ENCODE results near the gene KCNK7. TPM values are rescaled to one million over a fixed set of nuclear protein-coding genes. Genes with fewer than 3 reads are reported as not detected.

KCNK7 gene
- total RNA-seq, 1 experiment from 2014 or later, result 0.61 TPM

DNA sequence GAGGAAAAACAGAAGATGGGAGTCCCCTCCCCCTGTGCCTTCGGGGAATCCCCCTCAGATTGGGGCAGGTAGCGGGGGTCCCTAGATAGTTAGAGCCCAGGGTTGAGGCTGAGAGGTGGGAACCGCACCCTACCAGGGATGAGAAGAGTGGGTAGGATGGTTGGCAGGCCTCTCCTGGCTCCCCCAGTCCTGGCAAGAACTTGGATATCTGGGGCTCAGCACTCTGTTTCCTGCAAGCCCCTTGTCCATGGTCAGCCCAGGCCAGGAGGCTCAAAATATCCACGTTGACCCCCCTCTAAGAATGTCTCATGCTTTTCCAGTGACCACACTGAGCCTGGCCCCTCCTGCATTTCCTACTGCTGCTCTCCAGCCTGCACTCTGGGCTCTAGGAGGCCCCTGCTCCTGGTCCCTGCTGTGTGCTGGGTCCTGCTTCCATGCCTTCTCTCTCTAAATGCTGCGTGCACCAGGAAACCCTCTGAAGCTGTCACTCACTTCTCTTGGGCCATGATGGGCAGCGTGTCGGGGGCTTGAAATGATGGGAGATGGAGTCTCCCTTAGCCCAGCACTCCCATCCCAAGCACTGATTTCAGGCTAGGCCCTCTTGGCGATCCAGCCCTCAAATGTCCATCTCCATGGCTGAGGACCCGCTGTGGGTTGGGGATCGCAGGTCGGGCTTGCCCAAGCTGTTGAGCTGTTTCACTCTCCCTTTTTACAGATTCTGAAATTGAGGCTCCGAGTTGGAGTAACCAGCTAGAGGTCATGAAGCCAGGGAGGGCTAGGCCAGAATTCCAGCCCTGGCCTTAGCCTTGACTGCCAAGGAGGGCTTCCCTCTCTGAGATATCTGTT, 16.4 kb upstream of the KCNK7 start:
- Histone ChIP-seq H3K9me2 (ENCODE audit: insufficient read depth) (no peaks in the 10 kb centered on the region), H3K4me2 (ENCODE audit: low read length) (peak overlapping the region; percentile 67), H3K27ac (ENCODE audit: low read depth, low read length) (no peak overlapping the region; the same call in 1 of the 2 replicates), H2AFZ (ENCODE audit: low read depth, low read length, poor library complexity, severe bottlenecking) (no peak overlapping the region), H3K4me1 (ENCODE audit: control insufficient read depth in 1 of 2, insufficient read depth in 2 of 2, low read length in 2 of 2) (peaks cover 11 to 60% of the 10 kb centered on the region in 2 experiments), H3K36me3 (ENCODE audit: control insufficient read depth in 1 of 2, insufficient read depth in 2 of 2, low read length in 2 of 2) (peaks cover 0 to 6% of the 10 kb centered on the region in 2 experiments; a peak in 2 of 4 replicates), H4K20me1 (ENCODE audit: insufficient read depth) (no peaks in the 10 kb centered on the region), H3K79me2 (ENCODE audit: insufficient read depth, low read length) (peaks cover 60% of the 10 kb centered on the region), H3K9ac (ENCODE audit: low read length) (0 out of 2 replicates have a peak overlapping the region, but pooled peaks have one; percentile 84), H3K4me3 (replicated peaks in 1 of 2; ENCODE audit: low read depth in 1 of 2, low read length in 2 of 2) (no peak overlapping the region), H3K9me3 (ENCODE audit: control insufficient read depth in 1 of 2, insufficient read depth in 1 of 2, low read depth in 1 of 2, low read length in 2 of 2) (no peaks in the 10 kb centered on the region), H3K27me3 (ENCODE audit: insufficient read depth, low read length) (no peaks in the 10 kb centered on the region)
- ChIA-PET POLR2A (no interaction called here), CTCF (no interaction called here), RAD21 (ENCODE audit: low non-redundant PET in 1 of 2, low total read pairs in 2 of 2, uncharacterized antibody in 2 of 2, unreplicated experiment in 2 of 2) (no interaction called here)
- TF ChIP-seq, protein P1, sequence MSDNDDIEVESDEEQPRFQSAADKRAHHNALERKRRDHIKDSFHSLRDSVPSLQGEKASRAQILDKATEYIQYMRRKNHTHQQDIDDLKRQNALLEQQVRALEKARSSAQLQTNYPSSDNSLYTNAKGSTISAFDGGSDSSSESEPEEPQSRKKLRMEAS (IDR thresholded peaks at IDR 0.05), result no peak
- TF ChIP-seq CBX3 (IDR thresholded peaks at IDR 0.05; ENCODE audit: low read depth), result no peak
- TF ChIP-seq YY1 (IDR thresholded peaks at IDR 0.05; ENCODE audit: extremely low read depth, insufficient replicate concordance, low read depth, low read length), result no peak
- no peak for TF ChIP-seq CEBPB (IDR thresholded peaks at IDR 0.05; ENCODE audit: low read depth)
- TF ChIP-seq SIN3A (IDR thresholded peaks at IDR 0.05; ENCODE audit: low read depth), result no peak
- no peak for DNase-seq (ENCODE audit: low read depth, low spot score)
- no TSS peak for BruUV-seq (replicated peaks)
- ATAC-seq, result no peak
- intact Hi-C loops (cut with micrococcal nuclease), result no loop called here

DNA sequence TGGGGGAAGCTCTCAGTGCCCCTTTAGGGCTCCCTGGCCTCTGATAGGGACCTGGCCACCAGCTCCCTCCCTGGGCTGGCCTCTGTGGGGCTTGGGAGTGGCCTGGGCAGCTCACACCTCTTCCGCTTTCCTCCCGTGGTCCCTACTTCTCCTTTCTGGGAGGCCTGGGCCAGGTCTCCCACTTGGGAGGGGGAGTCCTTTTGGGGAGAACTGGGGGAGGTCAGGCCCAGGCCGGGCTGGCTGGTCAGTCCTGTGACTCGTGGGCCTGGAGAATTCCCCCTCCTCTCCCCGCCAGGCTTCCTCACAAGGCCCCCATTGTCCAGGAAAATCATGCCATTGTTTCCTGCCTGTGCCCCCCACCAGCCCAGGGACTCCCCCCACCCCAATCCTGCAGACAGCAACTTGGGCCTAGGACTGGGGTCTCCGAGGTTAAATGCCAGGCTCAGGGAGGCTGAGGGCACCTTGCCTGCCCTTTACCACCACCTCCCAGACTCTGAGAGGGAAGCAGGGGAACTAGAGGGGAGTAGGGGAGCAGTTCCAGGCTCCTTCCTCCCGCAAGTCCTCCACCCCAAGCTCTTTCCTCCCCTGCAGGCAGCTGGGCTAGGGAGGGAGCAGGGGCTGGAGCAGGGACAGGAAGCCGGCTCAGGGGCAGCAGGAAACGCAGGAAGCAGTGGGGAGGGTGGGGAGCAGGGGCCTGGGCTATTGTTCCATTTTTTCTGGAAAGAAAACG, 15.6 kb upstream of the KCNK7 start:
- H3K9ac ChIP-seq (ENCODE audit: low read length), result no peak overlapping the region
- ChIA-PET POLR2A (no interaction called here), RAD21 (ENCODE audit: low non-redundant PET in 1 of 2, low total read pairs in 2 of 2, uncharacterized antibody in 2 of 2, unreplicated experiment in 2 of 2) (no interaction called here), CTCF (no interaction called here)
- H3K36me3 ChIP-seq (ENCODE audit: control insufficient read depth in 1 of 2, insufficient read depth in 2 of 2, low read length in 2 of 2), result peaks cover 0 to 8% of the 10 kb centered on the region in 2 experiments; a peak in 2 of 4 replicates
- intact Hi-C loops (cut with micrococcal nuclease), result no loop called here
- H3K4me3 ChIP-seq (replicated peaks in 1 of 2; ENCODE audit: low read depth in 1 of 2, low read length in 2 of 2), result no peak overlapping the region
- BruUV-seq (replicated peaks), result no TSS peak
- no peak overlapping the region for H3K27ac ChIP-seq (ENCODE audit: low read depth, low read length)
- H3K4me2 ChIP-seq (ENCODE audit: low read length), result no peak overlapping the region
- H3K27me3 ChIP-seq (ENCODE audit: insufficient read depth, low read length), result no peaks in the 10 kb centered on the region
- no peak overlapping the region for H2AFZ ChIP-seq (ENCODE audit: low read depth, low read length, poor library complexity, severe bottlenecking)
- no peaks in the 10 kb centered on the region for H3K9me2 ChIP-seq (ENCODE audit: insufficient read depth)
- H3K79me2 ChIP-seq (ENCODE audit: insufficient read depth, low read length), result peaks cover 52% of the 10 kb centered on the region
- peaks cover 13 to 61% of the 10 kb centered on the region in 2 experiments for H3K4me1 ChIP-seq (ENCODE audit: control insufficient read depth in 1 of 2, insufficient read depth in 2 of 2, low read length in 2 of 2)
- TF ChIP-seq CEBPB (IDR thresholded peaks at IDR 0.05; ENCODE audit: low read depth), result no peak
- TF ChIP-seq, protein P1 (IDR thresholded peaks at IDR 0.05), result no peak
- TF ChIP-seq FOSL1 (IDR thresholded peaks at IDR 0.05; ENCODE audit: low read depth), result no peak
- H4K20me1 ChIP-seq (ENCODE audit: insufficient read depth), result no peaks in the 10 kb centered on the region
- H3K9me3 ChIP-seq (ENCODE audit: control insufficient read depth in 1 of 2, insufficient read depth in 1 of 2, low read depth in 1 of 2, low read length in 2 of 2), result no peaks in the 10 kb centered on the region
- DNase-seq (ENCODE audit: low read depth, low spot score) (no peak), ATAC-seq (no peak)
